Hepatocyte (in vitro differentiated cells): ENCODE measurements around the gene SIGLEC5. TPM values are rescaled to one million over a fixed set of nuclear protein-coding genes. Genes with fewer than 3 reads are reported as not detected.

Experiments
- DNase-seq: peaks from one replicate; pipeline ENCODE4 v3.0.0-alpha.2; 2016; ENCODE audit warnings: low spot score
- H2AFZ ChIP-seq: fragments of 200-600 bp; sonication (generic); 2 replicates; pipeline ENCODE4 v1.6.0; 2016; ENCODE audit warnings: antibody characterized with exemption, mild to moderate bottlenecking
- H3K27ac ChIP-seq: fragments of 200-600 bp; sonication (generic); 2 replicates; pipeline ENCODE4 v1.5.1; 2016; ENCODE audit warnings: mild to moderate bottlenecking
- H3K27me3 ChIP-seq: fragments of 200-600 bp; sonication (generic); 2 replicates; pipeline ENCODE4 v1.6.1; 2016
- H3K36me3 ChIP-seq: fragments of 200-600 bp; sonication (generic); replicated peaks from 2 replicates; pipeline ENCODE4 v1.5.1; 2016; ENCODE audit warnings: low read depth; ENCODE audit not compliant: insufficient read depth
- H3K4me1 ChIP-seq: fragments of 200-600 bp; sonication (generic); 2 replicates; pipeline ENCODE4 v1.5.1; 2016; ENCODE audit warnings: mild to moderate bottlenecking, moderate library complexity; ENCODE audit not compliant: insufficient read depth
- H3K4me2 ChIP-seq: fragments of 200-600 bp; sonication (generic); 2 replicates; pipeline ENCODE4 v1.6.0; 2016
- H3K4me3 ChIP-seq: fragments of 200-600 bp; sonication (generic); 2 replicates; pipeline ENCODE4 v1.5.1; 2016; ENCODE audit warnings: mild to moderate bottlenecking
- H3K79me2 ChIP-seq: fragments of 200-600 bp; sonication (generic); 2 replicates; pipeline ENCODE4 v1.6.0; 2017; ENCODE audit warnings: mild to moderate bottlenecking
- H3K9me2 ChIP-seq: fragments of 200-600 bp; sonication (generic); replicated peaks from 2 replicates; pipeline ENCODE4 v1.6.0; 2017; ENCODE audit warnings: mild to moderate bottlenecking; ENCODE audit not compliant: insufficient read depth
- H3K9me3 ChIP-seq: fragments of 200-600 bp; sonication (generic); 2 replicates; pipeline ENCODE4 v1.5.1; 2016; ENCODE audit warnings: low read depth, mild to moderate bottlenecking
- H4K20me1 ChIP-seq: fragments of 200-600 bp; sonication (generic); 2 replicates; pipeline ENCODE4 v1.6.0; 2016; ENCODE audit warnings: mild to moderate bottlenecking; ENCODE audit not compliant: insufficient read depth, poor library complexity, severe bottlenecking
- CTCF ChIP-seq: fragments of 200-600 bp; sonication (generic); IDR thresholded peaks from 2 replicates; pipeline ENCODE4 v1.5.1; 2016; ENCODE audit warnings: antibody characterized with exemption, mild to moderate bottlenecking; ENCODE audit not compliant: poor library complexity
- EZH2 ChIP-seq: fragments of 200-600 bp; sonication (generic); IDR thresholded peaks from 2 replicates; pipeline ENCODE4 v1.6.1; 2016; ENCODE audit warnings: antibody characterized with exemption, mild to moderate bottlenecking, borderline replicate concordance
- EZH2phosphoT487 ChIP-seq: fragments of 200-600 bp; sonication (generic); IDR thresholded peaks from one replicate; pipeline ENCODE4 v1.6.1; 2018; ENCODE audit warnings: antibody characterized with exemption, mild to moderate bottlenecking, low read depth, moderate library complexity; ENCODE audit not compliant: unreplicated experiment, severe bottlenecking
- WGBS: methylation state at CpG from one replicate; pipeline ENCODE4 v1.1.6; 2016; ENCODE audit warnings: low lambda C conversion rate; ENCODE audit errors: missing lambda C conversion rate; 5-methylcytosine and 5-hydroxymethylcytosine counted together
- polyA plus RNA-seq: library from polyadenylated mRNA; unstranded; fragments of >200 nt; fragmentation: Nextera tagmentation; extraction: Ambion mirVana; gene quantifications from 2 replicates; pipeline ENCODE4 v1.2.1, GENCODE V29; 2016
- total RNA-seq: library from RNA; depleted of rRNA; stranded (reverse); fragments of >200 nt; gene quantifications from 2 replicates; pipeline ENCODE4 v1.2.3, GENCODE V29; 2014

The SIGLEC5 gene
- total and polyA plus RNA-seq, 2 experiments from 2014 or later: not detected

- Histone ChIP-seq H3K27ac (no peak overlapping the region), H3K9me3 (no peaks in the 10 kb centered on the region), H3K9me2 (no peaks in the 10 kb centered on the region), H3K79me2 (no peaks in the 10 kb centered on the region), H2AFZ (peak overlapping the region; percentile 57), H3K27me3 (no peaks in the 10 kb centered on the region), H3K4me2 (peak overlapping the region; percentile 78), H4K20me1 (no peaks in the 10 kb centered on the region), H3K36me3 (no peaks in the 10 kb centered on the region), H3K4me3 (peak overlapping the region; percentile 27), H3K4me1 (no peaks in the 10 kb centered on the region)
- TF ChIP-seq EZH2 (no peak), CTCF (no peak), EZH2phosphoT487 (no peak)
- peak; percentile 94 for DNase-seq
- WGBS: 34% methylated on average over 60 of the region's 61 CpGs
Observed at GRCh38 chr19:51593969-51594773, 36.0 kb downstream of the SIGLEC5 start.

GRCh38 chr19:51593138-51593890 lies 36.9 kb downstream of the SIGLEC5 start:
- no peak for TF ChIP-seq EZH2
- TF ChIP-seq CTCF: no peak
- TF ChIP-seq EZH2phosphoT487: no peak
- H3K36me3 ChIP-seq: no peaks in the 10 kb centered on the region
- H3K27me3 ChIP-seq: no peaks in the 10 kb centered on the region
- H3K4me2 ChIP-seq: peak overlapping the region; percentile 78
- H2AFZ ChIP-seq: peak overlapping the region; percentile 57
- H3K4me1 ChIP-seq: no peaks in the 10 kb centered on the region
- peak overlapping the region; percentile 27 for H3K4me3 ChIP-seq
- no peak for DNase-seq
- WGBS: 47% methylated on average over 10 of the region's 10 CpGs
- no peak overlapping the region for H3K27ac ChIP-seq
- H3K9me2 ChIP-seq: no peaks in the 10 kb centered on the region
- no peaks in the 10 kb centered on the region for H4K20me1 ChIP-seq
- no peaks in the 10 kb centered on the region for H3K9me3 ChIP-seq
- no peaks in the 10 kb centered on the region for H3K79me2 ChIP-seq

GRCh38 chr19:51592521-51592920 lies 37.7 kb downstream of the SIGLEC5 start:
- H4K20me1 ChIP-seq: no peaks in the 10 kb centered on the region
- H3K27me3 ChIP-seq: no peaks in the 10 kb centered on the region
- peaks cover 5% of the 10 kb centered on the region for H3K9me3 ChIP-seq
- no peaks in the 10 kb centered on the region for H3K4me1 ChIP-seq
- no peak for DNase-seq
- no peak overlapping the region for H3K4me2 ChIP-seq
- WGBS: 61% methylated on average over 1 of the region's 1 CpG
- no peak overlapping the region for H2AFZ ChIP-seq
- H3K36me3 ChIP-seq: no peaks in the 10 kb centered on the region
- no peak overlapping the region for H3K4me3 ChIP-seq
- H3K9me2 ChIP-seq: no peaks in the 10 kb centered on the region
- no peak for TF ChIP-seq CTCF
- TF ChIP-seq EZH2: no peak
- H3K79me2 ChIP-seq: no peaks in the 10 kb centered on the region
- no peak overlapping the region for H3K27ac ChIP-seq
